Epithelial cell of esophagus (primary cell): Measurements from ENCODE around the gene LMBR1L.

Experiments used
- DNase-seq: peaks from one replicate; pipeline ENCODE4 v3.0.0; 2010; ENCODE audit warnings: low read depth
- H3K4me3 ChIP-seq: 2 replicates; pipeline ENCODE4 v1.5.1; 2011; ENCODE audit warnings: mild to moderate bottlenecking, low read length, control low read depth
- CTCF ChIP-seq: IDR thresholded peaks from 2 replicates; pipeline ENCODE4 v1.5.1; 2011; ENCODE audit warnings: low read depth, mild to moderate bottlenecking, low read length, control low read depth, inconsistent platforms; ENCODE audit not compliant: insufficient read depth; ENCODE audit errors: missing control alignments

LMBR1L gene

GRCh38 chr12:49110464-49111155, at the start of gene LMBR1L:
TSS of gene LMBR1L (minus strand) at chr12:49110847. CDS start at chr12:49110555, 292 bp downstream.
- peak; percentile 99 for DNase-seq
- peak; percentile 58 for TF ChIP-seq CTCF
- peak within 1 kb of the TSS; percentile 83 for H3K4me3 ChIP-seq

GRCh38 chr12:49160399-49160798, 49.8 kb upstream of the LMBR1L start:
- DNase-seq, result peak; percentile 8
- TF ChIP-seq CTCF, result no peak
- H3K4me3 ChIP-seq, result no peak overlapping the region

- no peak overlapping the region for H3K4me3 ChIP-seq
- no peak for TF ChIP-seq CTCF
- DNase-seq, result no peak
These were observed 43.6 kb upstream of the LMBR1L start for GRCh38 chr12:49154221-49154620.

GRCh38 chr12:49147384-49147783, 36.7 kb upstream of the LMBR1L start:
- no peak for TF ChIP-seq CTCF
- no peak for DNase-seq
- H3K4me3 ChIP-seq, result no peak overlapping the region

GRCh38 chr12:49146406-49146805, 35.8 kb upstream of the LMBR1L start:
- no peak for TF ChIP-seq CTCF
- no peak overlapping the region for H3K4me3 ChIP-seq
- no peak for DNase-seq

- no peak overlapping the region for H3K4me3 ChIP-seq
- DNase-seq, result no peak
- TF ChIP-seq CTCF, result no peak
These were observed 33.7 kb upstream of the LMBR1L start for GRCh38 chr12:49144384-49144783.

- no peak for TF ChIP-seq CTCF
- H3K4me3 ChIP-seq, result no peak overlapping the region
- no peak for DNase-seq
These were observed 28.4 kb upstream of the LMBR1L start for GRCh38 chr12:49138999-49139398.
